Central memory CD4-positive, alpha-beta T cell (primary cell): ENCODE data around the gene PELO.
"Not testable (repeated sequence)": the region's sequence is repeated elsewhere in the genome, so short reads cannot be mapped to it uniquely, and the experiment has no call there.

ENCODE experiments used
- DNase-seq: peaks from one replicate; pipeline ENCODE4 v3.0.0; 2022

Gene PELO

GRCh38 chr5:52802272-52802973, 14.7 kb downstream of the PELO start:
- DNase-seq, result no peak

GRCh38 chr5:52802974-52803336, 15.2 kb downstream of the PELO start:
- DNase-seq, result no peak

- no peak for DNase-seq
These were observed 16.7 kb downstream of the PELO start for GRCh38 chr5:52804387-52804791.

GRCh38 chr5:52804981-52805380, 17.3 kb downstream of the PELO start:
- DNase-seq, result no peak

GRCh38 chr5:52805615-52806014, 17.9 kb downstream of the PELO start:
- no peak for DNase-seq

- DNase-seq, result no peak
These were observed 19.3 kb downstream of the PELO start for GRCh38 chr5:52807037-52807436.

- no peak for DNase-seq
These were observed 20.0 kb downstream of the PELO start for GRCh38 chr5:52807723-52808122.

- no peak for DNase-seq
These were observed 20.7 kb downstream of the PELO start for GRCh38 chr5:52808316-52808901.

GRCh38 chr5:52809884-52810283, 22.2 kb downstream of the PELO start:
- no peak for DNase-seq

GRCh38 chr5:52810426-52810825, 22.7 kb downstream of the PELO start:
- no peak for DNase-seq

GRCh38 chr5:52811067-52811749, 23.5 kb downstream of the PELO start:
- DNase-seq, result no peak

GRCh38 chr5:52814352-52815148, 26.8 kb downstream of the PELO start:
- no peak for DNase-seq

- no peak for DNase-seq
These were observed 30.1 kb downstream of the PELO start for GRCh38 chr5:52817818-52818217.

- DNase-seq, result no peak
These were observed 30.6 kb downstream of the PELO start for GRCh38 chr5:52818360-52818759.

- not testable (repeated sequence) for DNase-seq
These were observed 31.1 kb downstream of the PELO start for GRCh38 chr5:52818807-52819206.

- DNase-seq, result no peak
These were observed 34.2 kb downstream of the PELO start for GRCh38 chr5:52821901-52822300.

GRCh38 chr5:52822437-52822836, 34.7 kb downstream of the PELO start:
- no peak for DNase-seq

GRCh38 chr5:52824827-52825226, 37.1 kb downstream of the PELO start:
- no peak for DNase-seq

GRCh38 chr5:52825826-52826225, 38.1 kb downstream of the PELO start:
- no peak for DNase-seq

GRCh38 chr5:52827815-52828214, 40.1 kb downstream of the PELO start:
- DNase-seq, result no peak

- DNase-seq, result no peak
These were observed 41.9 kb downstream of the PELO start for GRCh38 chr5:52829664-52830063.

GRCh38 chr5:52830650-52831049, 42.9 kb downstream of the PELO start:
- no peak for DNase-seq

- no peak for DNase-seq
These were observed 44.2 kb downstream of the PELO start for GRCh38 chr5:52831786-52832511.
